Activated CD4-positive, alpha-beta T cell treated with anti-CD3 and anti-CD28 coated beads, Interleukin-2, amount 50 U/mL, for 4 hours (primary cell): ENCODE data around the gene FGF16.
"Not testable (repeated sequence)": the region's sequence is repeated elsewhere in the genome, so short reads cannot be mapped to it uniquely, and the experiment has no call there.

Source experiments
- DNase-seq, 2 experiments: peaks; one replicate each; pipeline ENCODE4 v3.0.0-alpha.2; 2020

Gene FGF16

DNA sequence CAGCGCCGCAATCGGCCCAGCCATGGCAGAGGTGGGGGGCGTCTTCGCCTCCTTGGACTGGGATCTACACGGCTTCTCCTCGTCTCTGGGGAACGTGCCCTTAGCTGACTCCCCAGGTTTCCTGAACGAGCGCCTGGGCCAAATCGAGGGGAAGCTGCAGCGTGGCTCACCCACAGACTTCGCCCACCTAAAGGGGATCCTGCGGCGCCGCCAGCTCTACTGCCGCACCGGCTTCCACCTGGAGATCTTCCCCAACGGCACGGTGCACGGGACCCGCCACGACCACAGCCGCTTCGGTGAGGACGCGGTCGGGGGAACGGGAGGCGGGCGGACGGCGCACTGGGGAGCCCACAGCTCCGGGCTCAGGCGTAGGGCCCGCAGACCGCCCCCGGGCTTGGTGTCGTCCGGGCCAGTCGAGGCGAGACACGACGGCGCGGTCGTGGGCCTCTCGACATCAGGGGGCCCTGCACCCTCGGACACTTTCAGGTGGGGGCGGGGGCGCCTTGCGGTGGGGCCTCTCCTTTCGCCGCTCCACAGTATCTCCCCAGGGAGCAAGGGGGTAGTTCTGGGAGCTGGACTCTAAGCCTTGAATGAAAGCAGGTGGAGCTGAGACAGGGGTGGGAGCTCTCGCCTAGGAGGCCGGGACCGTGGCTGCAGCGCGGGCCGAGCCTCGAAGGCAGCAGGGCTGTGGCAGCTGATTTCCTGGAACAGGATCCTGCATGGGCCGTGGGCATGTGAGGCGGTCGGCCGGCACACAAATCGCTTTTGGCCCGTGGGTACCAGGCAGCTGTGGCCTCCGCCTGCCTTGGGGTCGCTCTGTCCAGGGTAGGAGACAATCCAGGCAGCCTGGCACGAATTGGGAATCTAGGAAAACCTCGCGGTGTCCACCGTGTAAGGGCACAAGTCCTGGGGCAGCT is 722 bp downstream of the FGF16 start:
- DNase-seq, result no peak

DNA sequence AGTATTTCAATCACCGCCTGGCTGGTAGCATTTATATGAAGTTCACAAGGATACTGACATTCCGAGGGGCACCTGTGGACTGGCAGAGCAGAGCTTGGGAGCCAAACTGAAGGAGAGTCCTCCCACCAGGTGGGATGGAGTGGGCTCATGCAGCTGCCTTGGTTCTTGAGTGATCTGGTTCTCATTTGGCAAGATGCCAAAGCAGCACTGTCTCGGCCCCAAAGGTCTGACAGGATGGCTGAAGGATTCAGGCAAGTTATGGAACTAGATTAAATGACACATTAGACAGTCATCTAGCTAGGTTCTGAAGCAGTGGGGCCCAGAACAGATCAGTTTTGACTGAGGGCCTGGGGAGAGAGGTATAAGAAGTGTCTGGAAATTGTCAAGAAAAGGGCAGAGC is 3.2 kb downstream of the FGF16 start:
- no peak for DNase-seq

DNA sequence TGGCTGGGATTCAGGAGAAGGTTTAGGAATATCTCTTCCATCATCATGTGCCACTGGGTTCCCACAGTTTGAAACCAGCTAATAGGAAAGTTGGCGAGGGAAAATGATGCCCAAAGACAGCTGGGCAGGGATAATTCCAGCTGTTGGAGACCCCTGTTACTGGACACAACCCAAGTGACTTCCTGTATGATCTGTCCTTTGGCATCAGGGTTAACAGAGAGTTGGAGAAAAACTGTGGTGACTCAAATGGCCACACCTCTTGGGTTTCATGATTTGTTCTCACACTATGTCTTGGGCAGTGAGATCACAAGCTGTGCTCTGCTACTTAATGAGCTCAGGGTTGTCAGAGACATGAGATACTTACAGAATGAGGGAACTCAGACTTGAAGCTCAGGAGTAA is 3.8 kb downstream of the FGF16 start:
- no peak for DNase-seq

DNA sequence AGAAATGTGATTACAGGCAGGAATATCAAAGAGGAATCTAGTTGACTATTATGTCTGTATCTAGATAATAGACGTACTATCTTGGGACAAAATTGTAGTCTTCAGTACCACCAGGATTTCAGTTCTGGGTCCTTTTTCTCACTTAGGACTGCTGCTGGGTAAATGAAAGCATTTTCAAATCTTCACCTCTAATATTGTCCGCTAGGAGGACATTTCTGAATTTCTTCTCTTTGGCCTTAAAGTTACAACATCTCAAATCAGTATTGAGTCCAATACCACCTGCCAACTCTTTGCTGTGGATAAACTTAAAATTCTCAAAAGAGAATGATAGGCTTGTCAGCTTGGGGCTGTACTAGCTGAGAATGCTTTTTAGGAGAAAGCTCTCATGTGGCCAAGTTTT is 6.0 kb downstream of the FGF16 start:
- no peak for DNase-seq

DNA sequence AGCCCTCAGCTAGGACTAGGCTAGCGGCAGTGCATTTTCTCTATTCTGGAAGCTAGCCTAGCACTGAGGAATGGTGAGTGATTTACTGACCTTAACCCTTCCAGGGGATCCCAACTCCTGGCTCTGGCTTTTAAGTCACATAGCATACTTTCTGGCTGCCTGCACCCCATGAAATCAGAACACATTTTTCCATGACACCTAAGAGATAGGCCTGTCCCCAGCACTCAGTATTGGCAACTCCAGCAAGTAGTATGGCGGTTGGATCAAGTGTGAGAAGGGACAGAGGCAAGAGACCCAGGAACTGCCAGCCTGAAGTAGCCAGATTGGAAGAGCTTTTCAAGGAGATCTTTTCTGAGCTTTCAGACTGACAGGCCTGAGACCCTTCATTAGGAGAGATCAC is 8.2 kb downstream of the FGF16 start:
- DNase-seq, result no peak

DNA sequence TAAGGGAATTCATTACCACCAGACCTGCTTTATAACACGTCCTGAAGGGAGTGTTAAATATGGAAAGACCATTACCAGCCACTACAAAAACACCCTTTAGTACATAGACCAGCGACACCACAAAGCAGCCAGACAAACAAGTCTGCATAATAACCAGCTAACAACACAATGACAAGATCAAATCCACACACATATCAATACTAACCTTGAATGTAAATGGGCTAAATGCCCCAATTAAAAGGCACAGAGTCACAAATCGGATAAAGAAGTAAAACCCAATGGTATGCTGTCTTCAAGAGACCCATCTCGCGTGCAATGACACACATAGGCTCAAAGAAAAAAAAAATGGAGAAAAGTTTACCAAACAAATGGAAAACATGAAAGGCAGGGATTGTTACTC is 36.9 kb downstream of the FGF16 start:
- DNase-seq, result no peak

DNA sequence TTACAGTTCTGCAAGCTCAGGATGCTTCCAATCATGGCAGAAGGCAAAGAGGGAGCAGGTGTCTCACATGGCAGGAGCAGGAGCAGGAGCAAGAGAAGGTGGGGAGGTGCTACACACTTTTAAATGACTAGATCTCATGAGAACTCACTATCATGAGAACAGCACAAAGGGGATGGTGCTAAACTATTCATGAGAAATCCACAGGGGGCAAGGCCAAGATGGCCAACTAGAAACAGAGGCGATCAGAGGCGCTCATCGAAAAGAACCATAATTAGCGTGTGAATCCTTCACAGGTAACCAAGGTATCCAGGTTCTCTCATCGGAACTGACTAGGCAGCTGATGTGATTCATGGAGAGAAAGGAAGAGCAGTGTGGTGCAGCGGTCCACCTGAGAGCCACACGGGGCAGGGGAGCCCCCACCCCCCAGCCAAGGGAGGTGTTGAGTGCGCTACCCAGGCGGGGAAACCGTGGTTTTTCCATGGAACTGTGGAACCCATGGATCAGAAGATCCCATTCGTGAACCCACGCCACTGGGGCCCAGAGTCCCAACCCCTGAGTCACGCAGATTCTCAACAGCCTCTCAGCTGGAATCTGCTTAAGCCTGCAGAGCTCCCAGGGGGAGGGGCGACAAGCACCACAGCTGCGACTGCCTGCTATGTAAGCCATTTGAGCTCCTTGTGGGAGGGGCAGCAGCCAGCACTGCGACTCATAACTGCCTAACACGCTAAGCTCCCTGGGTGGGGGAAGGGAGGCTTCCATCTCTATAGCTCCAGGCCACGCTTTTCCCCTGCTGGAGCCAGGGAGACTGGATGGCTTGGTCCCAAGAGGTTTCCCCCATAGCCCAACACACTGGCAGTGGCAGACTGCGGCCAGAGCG is 46.7 kb downstream of the FGF16 start:
- DNase-seq, result no peak

DNA sequence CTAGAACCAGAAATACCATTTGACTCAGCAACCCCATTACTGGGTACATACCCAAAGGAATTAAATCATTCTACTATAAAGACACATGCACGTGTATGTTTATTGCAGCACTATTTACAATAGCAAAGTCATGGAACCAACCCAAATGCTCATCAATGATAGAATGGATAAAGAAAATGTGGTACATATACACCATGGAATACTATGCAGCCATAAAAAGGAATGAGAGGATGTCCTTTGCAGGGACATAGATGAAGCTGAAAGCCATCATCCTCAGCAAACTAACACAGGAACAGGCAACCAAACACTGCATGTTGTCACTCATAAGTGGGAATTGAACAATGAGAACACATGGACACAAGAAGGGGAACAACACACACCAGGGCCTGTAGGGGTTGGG is 53.0 kb downstream of the FGF16 start:
- not testable (repeated sequence) for DNase-seq

DNA sequence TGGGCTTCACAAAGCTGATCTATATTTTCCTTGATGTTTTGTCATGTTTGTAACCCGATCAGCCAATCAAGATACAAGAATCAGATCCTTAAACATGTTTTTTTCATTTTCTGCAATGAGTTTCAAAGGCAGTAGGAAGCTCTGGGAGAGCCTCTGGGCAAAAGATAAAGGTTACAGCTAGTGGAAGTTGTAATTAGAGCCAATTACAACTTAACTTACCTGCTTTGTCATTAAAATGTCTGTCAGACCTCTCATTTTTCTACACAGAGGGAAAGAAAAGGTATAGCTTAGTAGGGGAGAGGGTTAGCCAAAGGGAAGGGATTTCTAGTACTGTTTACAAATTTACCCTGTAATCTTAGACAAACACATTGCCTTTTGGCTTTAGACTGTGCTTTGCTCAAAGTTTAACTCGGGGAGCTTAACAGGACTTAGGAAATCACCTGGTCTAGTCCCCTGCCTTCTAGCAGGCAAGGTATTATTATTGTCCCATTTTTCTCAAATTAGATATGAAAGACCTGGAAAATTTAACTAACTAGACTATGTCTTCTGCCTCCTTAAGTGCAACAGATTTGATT is 55.8 kb downstream of the FGF16 start:
- no peak for DNase-seq

DNA sequence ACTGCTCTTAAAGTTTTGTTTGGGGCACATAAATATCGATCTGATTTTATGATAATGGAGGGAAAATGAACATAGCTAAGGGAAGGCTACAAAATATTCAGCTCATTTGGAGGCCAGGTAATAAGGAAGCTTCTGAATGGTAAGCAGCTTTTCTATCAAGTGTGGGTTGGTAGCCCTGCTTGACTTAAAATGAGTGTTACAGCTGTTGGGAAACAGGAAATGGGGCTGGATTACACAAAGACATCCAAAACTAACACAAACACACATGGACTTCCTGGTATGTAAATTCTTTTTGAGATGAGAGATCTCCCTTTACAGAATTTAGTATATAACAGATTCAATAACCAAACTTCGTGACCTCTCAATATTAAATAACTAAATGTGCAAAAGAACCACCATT is 58.0 kb downstream of the FGF16 start:
- no peak for DNase-seq
